Measurements from ENCODE around the gene INAFM2.
A peak's percentile ranks its signal among the peaks of the same experiment; 100 is the strongest.

Gene INAFM2

DNA sequence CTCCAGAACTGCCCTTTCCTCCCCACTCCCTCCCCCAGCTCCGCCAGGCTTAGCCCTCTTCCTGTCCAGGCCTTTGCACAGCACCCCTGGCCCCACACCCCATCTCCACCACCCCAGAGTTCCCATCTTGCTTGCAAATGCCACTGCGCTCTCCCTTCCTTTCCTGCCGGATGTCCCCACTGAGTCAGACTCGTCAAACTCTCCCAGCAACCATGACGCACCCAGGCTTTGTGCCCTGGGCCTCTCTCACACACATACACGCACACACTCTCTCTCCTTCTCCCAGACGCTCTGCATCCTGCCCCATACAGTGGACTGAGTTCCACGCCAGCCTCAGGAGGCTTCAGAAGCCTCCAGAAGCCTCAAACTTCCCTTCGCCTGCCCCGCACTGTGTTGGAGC is 20.0 kb downstream of the INAFM2 start:
- no peak for DNase-seq (ENCODE audit: low read depth in 3 of 3)

GRCh38 chr15:40344217-40344616 is 20.7 kb downstream of the INAFM2 start:
- DNase-seq (ENCODE audit: low read depth in 3 of 3), result no peak

DNA sequence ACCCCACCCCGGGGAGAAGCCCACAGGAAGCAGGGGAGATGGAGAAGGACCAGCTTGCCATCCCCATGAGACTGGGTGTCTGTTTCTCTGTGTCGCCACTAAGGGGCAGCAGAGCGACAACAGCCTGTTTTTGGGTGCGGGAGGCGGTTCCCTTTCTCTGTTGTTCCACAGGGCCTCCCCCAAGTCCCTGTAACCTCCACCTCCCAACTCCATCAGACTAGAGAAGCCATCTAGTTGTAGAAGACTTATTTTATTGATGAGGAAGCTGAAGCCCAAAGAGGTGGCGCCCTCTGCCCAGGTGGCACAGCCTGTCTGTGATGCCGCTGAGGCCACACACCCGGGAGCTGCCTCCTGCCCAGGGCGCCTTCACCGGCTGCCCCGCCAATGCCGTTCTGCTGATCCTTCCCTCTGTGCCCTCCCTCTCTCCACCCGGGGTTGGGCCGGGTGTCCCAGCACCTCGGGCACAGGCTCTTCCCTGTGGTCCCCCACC is 21.2 kb downstream of the INAFM2 start:
- peak; percentile 47 to 64 (median 53) for DNase-seq (ENCODE audit: low read depth in 3 of 3)

DNA sequence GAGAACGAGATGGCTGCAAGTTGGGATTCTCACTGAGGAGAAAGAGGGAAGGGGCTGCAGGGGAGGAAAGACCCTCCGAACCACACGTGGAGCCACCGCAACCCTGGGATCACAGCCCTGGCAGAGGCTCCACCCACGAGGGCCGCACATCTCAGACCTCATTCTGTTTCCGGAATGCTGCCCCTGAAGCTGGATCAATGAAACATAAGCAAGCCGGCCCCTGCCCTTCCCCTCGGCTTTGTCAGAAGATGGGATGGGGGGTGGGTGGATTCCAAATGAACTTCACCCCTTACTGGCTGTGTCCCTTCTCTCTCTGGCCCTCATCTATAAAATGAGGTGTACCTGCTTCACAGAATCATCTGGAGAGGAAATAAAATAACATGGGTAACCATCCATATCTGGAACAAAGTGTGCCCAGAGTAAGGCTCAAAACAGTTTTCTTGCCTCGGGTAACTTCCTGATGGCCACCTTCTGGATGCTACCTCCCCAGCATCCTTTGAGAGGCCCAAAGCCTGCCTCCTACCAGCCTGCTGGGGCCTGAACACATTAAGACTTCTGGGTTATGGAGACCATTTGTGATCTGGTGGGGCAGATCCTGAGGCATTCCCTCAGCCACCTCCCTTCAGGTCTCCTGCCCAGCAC is 21.9 kb downstream of the INAFM2 start:
- DNase-seq (ENCODE audit: low read depth in 3 of 3), result no peak

DNA sequence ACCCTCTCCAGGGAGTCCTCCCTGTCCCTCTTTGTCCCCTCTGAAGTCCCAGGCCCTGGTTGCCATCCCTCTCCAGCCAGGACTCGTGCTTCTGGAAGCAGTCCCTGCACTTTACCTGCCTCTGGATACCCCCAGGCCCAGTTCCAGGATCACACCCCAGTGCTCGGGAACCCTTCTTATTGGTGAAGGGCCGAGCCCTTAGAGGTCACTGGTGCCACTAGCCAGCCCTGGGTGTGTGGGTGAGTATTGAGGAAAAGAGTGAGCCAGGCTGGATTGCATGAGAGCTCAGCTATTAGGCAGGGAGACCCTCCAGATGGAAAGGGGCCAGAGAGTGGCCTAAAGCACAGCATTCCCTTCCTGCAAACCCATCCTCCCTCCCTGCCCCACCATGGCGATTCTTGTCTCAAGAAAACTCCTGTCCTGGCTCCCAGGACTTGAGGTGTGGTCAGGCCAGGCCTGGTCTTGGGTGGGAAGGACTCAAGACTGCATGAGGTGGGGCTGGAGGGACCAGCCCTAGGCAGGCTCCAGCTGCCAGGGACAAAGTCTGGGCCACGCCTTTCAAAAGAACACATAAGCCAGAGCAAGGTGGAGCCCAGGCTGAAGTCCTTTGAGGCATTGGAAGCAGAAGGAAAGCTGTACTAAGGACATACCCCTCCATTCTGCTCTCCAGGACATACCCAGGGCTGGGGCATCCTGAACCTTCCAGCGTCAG is 22.5 kb downstream of the INAFM2 start:
- no peak for DNase-seq (ENCODE audit: low read depth in 3 of 3)

- no peak for DNase-seq (ENCODE audit: low read depth in 3 of 3)
Observed at GRCh38 chr15:40346579-40347558, 23.4 kb downstream of the INAFM2 start.

GRCh38 chr15:40347559-40348473 is 24.3 kb downstream of the INAFM2 start:
- DNase-seq (ENCODE audit: low read depth in 3 of 3), result no peak

DNA sequence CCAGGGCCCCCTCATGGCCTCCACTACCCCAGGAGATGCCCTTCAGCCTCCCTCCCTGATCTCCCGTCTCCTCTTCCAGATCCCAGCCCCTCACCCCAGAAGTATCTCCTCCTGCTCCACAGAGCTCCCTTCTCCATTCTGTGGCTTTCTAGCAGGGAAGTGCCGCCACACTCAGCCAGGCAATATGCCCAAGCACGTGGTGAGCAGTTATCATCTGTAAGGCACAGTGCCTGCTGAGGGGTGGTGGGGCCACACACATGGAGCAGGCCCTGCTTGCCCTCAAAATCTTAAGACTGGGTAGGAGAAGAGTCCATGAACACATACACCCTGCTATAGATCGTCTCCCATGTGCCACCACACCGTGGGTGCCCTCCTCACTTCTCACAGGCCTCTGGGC is 25.0 kb downstream of the INAFM2 start:
- no peak for DNase-seq (ENCODE audit: low read depth in 3 of 3)

DNA sequence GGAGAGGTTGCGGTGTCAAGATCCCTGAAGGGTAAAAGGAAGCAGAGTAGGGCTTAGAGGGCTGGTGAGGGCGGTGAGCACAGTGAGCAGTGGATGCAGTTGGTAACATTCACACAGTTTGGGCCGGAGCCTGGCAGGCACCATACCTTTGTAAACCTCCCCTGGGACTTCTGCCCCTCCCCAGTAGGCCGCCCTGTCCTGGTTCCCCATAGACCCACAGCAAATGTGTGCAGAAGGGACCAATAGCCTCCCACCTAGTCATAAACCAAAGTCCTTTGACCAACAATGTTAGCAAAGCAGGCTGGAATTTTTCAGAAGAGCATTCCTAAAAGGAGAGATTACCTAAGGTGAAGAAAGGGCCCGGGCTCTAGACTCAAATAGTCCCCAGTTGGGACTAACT is 25.7 kb downstream of the INAFM2 start:
- no peak for DNase-seq (ENCODE audit: low read depth in 3 of 3)

DNA sequence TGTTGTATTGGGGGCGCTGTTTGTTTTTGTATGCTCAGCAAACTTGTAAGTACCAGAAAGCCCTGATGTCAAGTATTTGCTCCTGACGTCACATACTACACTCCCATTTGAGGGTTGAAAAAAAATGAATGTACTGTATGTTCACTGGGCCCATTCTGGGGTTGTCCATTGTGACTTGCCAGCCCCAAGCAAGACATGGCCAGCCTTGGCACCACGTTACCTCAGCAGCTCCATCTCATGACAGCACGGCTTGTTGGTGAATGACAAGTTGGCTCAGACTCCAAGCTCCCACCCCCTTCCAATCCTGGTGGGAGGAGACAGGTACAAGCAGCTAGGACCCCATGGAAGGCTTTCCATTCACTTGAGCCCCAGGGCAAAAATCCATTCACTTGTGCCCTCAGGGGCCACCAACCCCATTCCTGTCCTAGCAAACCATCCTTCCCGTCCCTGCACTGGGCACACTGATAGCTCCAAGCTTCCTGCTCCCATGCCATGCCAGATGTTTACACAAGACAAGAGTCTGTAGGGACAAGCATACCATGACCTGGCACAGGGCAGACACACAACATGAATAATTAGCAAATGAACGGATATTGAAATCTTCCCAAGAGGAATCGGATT is 28.9 kb downstream of the INAFM2 start:
- DNase-seq (ENCODE audit: low read depth in 3 of 3), result no peak

DNA sequence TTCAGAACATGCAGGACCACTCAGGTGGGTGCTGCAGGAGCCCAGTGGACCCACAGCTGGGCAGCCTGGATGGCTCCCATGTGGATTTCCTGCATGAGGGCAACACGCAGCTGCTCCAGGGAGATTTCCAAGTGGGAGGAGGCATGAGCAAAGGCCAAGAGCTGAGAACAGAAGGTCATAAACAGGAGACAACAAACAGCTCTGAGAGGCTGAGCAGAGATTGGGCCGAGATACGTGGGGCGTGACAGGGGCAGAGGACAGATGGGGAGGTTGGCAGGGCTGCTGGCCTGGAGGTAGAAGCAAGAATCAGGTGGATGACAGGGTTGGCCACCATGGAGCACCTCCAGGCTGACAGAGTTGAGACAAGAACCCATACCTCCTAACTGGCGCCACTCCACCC is 30.2 kb downstream of the INAFM2 start:
- DNase-seq (ENCODE audit: low read depth in 3 of 3), result no peak

DNA sequence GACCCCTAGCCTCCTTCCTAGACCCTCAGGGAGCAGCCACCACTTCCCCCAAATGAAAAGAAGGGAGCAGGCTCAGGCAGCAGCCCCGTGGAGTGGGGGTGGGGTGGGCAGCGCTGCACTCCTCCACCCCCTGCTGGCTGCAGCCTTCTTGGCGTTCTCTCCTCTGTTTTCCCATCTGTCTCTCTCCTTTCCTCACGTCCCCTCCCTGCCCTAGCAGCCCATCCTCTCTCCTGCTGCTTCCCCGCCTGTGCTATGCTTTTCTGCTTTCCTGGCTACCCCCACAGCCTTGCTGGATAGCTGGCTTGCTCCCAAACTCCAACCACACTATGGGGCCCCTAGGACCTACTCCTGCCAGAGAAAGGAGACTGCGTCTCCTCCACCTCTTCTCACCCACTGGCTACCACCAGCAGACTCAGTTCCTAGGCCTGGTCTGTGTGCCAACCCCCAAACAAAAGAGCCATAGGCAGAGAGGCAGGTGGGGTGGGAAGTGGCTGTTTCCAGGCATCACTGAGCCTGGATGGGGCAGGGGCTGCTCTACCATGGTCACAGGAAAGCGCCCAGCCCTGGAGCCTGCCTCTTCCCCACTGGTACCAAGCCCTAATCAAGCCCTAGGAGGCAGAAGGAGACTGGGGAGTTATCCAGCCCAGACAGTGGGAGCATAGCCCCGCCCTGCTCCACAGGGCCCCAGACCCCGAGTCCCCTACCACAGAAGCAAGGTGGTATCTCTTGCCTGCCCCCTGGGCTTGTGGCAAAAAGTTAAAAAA is 31.1 kb downstream of the INAFM2 start:
- DNase-seq (ENCODE audit: low read depth in 3 of 3), result no peak

- no peak for DNase-seq (ENCODE audit: low read depth in 3 of 3)
Observed at GRCh38 chr15:40355976-40356585, 32.6 kb downstream of the INAFM2 start.

- DNase-seq (ENCODE audit: low read depth in 3 of 3), result no peak
Observed at GRCh38 chr15:40357246-40357645, 33.8 kb downstream of the INAFM2 start.

DNA sequence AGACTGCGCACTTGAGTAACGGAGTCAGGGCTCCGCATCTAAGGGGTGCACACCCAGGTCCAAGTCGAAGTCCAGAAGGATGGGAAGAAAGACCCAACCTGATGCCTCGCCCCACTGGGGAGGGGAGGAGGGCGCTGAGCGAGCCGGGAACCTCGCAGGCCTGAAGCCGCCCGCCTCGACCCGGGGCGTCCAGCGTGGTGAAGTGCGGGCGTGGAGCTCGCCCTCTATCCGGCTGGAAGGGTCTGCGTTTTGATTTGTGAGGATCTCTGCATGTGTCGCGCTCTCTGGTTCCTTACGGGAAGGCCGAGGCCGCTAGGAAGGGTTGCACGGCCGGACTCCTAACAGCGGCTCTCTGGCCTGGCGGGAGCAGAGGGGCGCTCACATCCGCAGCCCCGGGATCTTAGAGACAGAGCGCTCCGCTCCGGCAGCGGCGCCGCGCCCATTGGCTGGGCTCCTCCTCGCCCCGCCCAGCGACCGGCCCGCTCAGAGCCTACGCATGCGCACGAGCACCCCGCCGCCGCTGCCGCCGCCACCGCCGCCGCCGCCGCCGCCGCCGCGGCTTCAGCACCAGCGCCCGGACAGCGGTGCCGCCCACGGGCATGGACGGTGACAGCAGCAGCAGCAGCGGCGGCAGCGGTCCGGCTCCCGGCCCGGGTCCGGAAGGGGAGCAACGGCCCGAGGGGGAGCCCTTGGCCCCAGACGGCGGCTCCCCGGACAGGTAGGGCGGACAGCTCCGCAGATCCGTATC is 34.4 kb downstream of the INAFM2 start, which contains the start of gene DISP2:
Gene DISP2 (plus strand): TSS at position 497 of the 748 bp plus-strand sequence. CDS start 103 bp downstream, at position 600.
- DNase-seq (ENCODE audit: low read depth in 3 of 3), result peak; percentile 76 to 87 (median 84)

DNA sequence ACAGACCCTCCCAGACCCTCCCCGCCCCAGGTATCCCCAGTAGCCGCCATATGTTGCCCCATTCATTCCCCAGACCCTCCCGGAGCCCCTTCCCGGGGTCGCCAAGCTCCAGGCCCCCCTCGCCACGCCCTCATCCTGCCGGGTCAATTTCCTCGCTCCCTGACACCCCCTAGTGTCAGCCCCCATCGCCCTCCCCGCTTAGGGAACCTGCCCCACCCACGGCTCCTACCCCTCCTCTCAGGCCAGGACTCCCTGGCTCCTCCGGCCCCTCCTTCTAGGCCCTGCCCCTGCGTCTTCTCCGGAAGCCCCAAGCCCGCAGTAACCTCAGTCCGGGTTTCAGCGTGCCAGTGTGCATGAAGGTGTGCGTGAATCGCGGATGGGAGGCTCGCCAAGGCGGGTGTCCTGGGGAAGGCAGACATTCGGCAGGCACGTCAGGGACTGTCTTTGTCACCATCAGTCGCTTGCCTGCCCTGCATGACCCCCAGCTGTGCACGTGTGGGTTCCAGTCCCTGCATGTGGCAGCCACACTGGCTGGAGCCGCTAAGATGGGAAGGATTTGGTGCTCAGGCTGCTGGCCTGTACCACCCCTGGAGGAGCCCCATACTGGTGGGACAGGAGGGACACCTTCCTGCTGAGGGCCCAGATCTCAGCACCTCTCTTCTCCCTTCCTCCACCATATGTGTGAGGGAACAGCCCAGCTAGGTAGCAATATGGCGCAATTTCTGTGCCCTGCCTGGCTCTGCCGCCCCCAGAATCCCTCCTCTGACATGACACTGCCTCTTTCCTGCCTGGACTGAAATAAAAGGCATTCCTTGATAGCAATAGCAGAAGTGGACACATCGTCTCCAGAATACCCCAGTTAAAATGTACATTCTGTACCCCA is 35.2 kb downstream of the INAFM2 start:
- DNase-seq (ENCODE audit: low read depth in 3 of 3), result peak in 1 of 3 experiments; percentile 28

GRCh38 chr15:40360015-40360414 is 36.5 kb downstream of the INAFM2 start:
- no peak for DNase-seq (ENCODE audit: low read depth in 3 of 3)

GRCh38 chr15:40361640-40362039 is 38.1 kb downstream of the INAFM2 start:
- no peak for DNase-seq (ENCODE audit: low read depth in 3 of 3)

All from stimulated activated CD4-positive, alpha-beta T cell treated with anti-CD3 and anti-CD28 coated beads, TNF-alpha, amount 100 ng/mL, for 24 hours (primary cell).